GM19025 (cell line): ENCODE data around the gene TAF7L.

Source experiments
- ATAC-seq: cut with Tn5 transposase; IDR thresholded peaks from one replicate; pipeline ENCODE4 v1.9.1; 2021; ENCODE audit warnings: mild to moderate bottlenecking, low read depth, moderate library complexity; ENCODE audit not compliant: unreplicated experiment

TAF7L gene

GRCh38 chrX:101229170-101229569 is 62.0 kb downstream of the TAF7L start:
- no peak for ATAC-seq

- no peak for ATAC-seq
Observed at GRCh38 chrX:101223226-101223625, 67.9 kb downstream of the TAF7L start.

GRCh38 chrX:101220662-101221260 is 70.4 kb downstream of the TAF7L start:
- no peak for ATAC-seq

GRCh38 chrX:101219864-101220346 is 71.2 kb downstream of the TAF7L start:
- ATAC-seq: no peak

GRCh38 chrX:101219116-101219863 is 71.8 kb downstream of the TAF7L start, which contains the start of gene DRP2:
Gene DRP2, plus strand, starts transcription at chrX:101219786. Its CDS starts 11,862 bp downstream, at chrX:101231648.
- ATAC-seq: no peak
